ENCODE data around the gene RFLNA. TPM values are rescaled to one million over a fixed set of nuclear protein-coding genes. Genes with fewer than 3 reads are reported as not detected.

The RFLNA gene
- total and polyA plus RNA-seq, 9 donors: 0.72 to 8.7 (median 3.3) TPM

GRCh38 chr12:124252964-124253363 lies 41.9 kb upstream of the RFLNA start:
- Histone ChIP-seq H3K27ac (no peak overlapping the region), H3K4me3 (no peak overlapping the region), H3K36me3 (no peaks in the 10 kb centered on the region), H3K9me3 (no peaks in the 10 kb centered on the region), H3K4me1 (ENCODE audit: insufficient read depth) (no peaks in the 10 kb centered on the region), H3K27me3 (no peaks in the 10 kb centered on the region)
- DNase-seq: no peak
- WGBS, 3 donors: 95 to 97% (median 96%) methylated on average over 6 of the region's 6 CpGs
- TF ChIP-seq POLR2A (IDR thresholded peaks at IDR 0.05): no peak
- TF ChIP-seq CTCF (IDR thresholded peaks at IDR 0.05): no peak
- intact Hi-C loops (cut with DNase I): no loop called here

DNA sequence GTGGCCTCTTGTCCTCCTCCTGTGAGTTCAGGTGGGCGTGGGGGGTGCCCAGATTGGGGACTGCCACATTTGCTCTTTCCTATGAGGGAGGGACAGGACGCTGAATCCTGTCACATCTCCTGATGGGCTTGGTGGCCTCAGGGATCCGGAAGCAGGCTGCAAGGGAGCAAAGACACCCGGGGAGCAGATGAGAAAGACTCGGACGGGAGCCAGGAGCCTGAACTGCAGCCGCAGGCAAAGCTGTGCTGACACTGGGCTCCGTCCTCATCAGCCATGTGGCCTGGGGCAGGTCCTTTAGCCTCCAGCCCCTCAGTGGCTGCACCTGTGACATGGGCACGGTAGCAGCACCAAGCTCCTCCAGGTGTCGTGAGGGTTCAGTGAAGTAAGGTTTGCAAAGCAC lies 40.8 kb upstream of the RFLNA start:
- Histone ChIP-seq H3K27ac (no peak overlapping the region), H3K27me3 (no peaks in the 10 kb centered on the region), H3K36me3 (no peaks in the 10 kb centered on the region), H3K4me3 (no peak overlapping the region), H3K9me3 (no peaks in the 10 kb centered on the region), H3K4me1 (ENCODE audit: insufficient read depth) (no peaks in the 10 kb centered on the region)
- 87 to 90% (median 89%) methylated on average over 10 of the region's 10 CpGs for WGBS, 3 donors
- no peak for DNase-seq
- no peak for TF ChIP-seq POLR2A (IDR thresholded peaks at IDR 0.05)
- TF ChIP-seq CTCF (IDR thresholded peaks at IDR 0.05): no peak
- no peak for TF ChIP-seq EP300 (IDR thresholded peaks at IDR 0.05)
- intact Hi-C loops (cut with DNase I): no loop called here

- no peak for TF ChIP-seq CTCF (IDR thresholded peaks at IDR 0.05)
- no peak for TF ChIP-seq POLR2A (IDR thresholded peaks at IDR 0.05)
- no peak for TF ChIP-seq EP300 (IDR thresholded peaks at IDR 0.05)
- intact Hi-C loops (cut with DNase I): no loop called here
- Histone ChIP-seq H3K4me1 (ENCODE audit: insufficient read depth) (no peaks in the 10 kb centered on the region), H3K4me3 (no peak overlapping the region), H3K27me3 (no peaks in the 10 kb centered on the region), H3K9me3 (no peaks in the 10 kb centered on the region), H3K36me3 (no peaks in the 10 kb centered on the region), H3K27ac (no peak overlapping the region)
- DNase-seq: no peak
- WGBS, 3 donors: 19 to 37% (median 23%) methylated on average over 23 of the region's 23 CpGs
Observed at GRCh38 chr12:124259154-124260066, 35.5 kb upstream of the RFLNA start.

DNA sequence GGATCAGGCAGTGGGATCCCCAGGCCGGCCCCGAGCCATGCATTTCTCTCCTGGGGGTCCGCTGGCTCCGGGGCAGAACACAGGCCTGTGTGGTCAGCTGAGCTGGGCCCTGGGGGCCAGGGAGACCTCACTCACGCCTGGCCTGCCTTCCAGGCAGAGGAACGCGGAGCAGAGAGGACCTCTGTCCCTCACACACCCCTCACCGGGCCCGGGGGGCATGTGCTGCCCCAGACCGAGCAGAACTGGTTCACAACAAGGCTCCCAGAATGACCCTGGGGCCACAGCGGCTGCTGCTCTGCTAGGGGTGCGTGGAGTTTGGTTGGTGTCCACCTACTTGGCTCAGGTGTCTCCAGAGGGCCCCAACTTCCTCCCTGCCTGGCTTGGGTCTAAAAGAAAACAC lies 33.0 kb upstream of the RFLNA start:
- 93 to 95% (median 94%) methylated on average over 12 of the region's 12 CpGs for whole genome bisulfite sequencing, 3 donors
- Histone ChIP-seq H3K4me3 (no peak overlapping the region), H3K36me3 (no peaks in the 10 kb centered on the region), H3K27ac (no peak overlapping the region), H3K4me1 (ENCODE audit: insufficient read depth) (no peaks in the 10 kb centered on the region), H3K9me3 (no peaks in the 10 kb centered on the region), H3K27me3 (no peaks in the 10 kb centered on the region)
- intact Hi-C loops (cut with DNase I): no loop called here
- DNase-seq: no peak
- no peak for TF ChIP-seq EP300 (IDR thresholded peaks at IDR 0.05)

GRCh38 chr12:124264089-124264795 lies 30.7 kb upstream of the RFLNA start:
- intact Hi-C loops (cut with DNase I): no loop called here
- 86 to 93% (median 91%) methylated on average over 10 of the region's 10 CpGs for WGBS, 3 donors

More at GRCh38 chr12:124264089-124264795, 30.7 kb upstream of the RFLNA start:
- DNase-seq: no peak
- TF ChIP-seq EP300 (IDR thresholded peaks at IDR 0.05) (no peak), CTCF (IDR thresholded peaks at IDR 0.05) (no peak), POLR2A (IDR thresholded peaks at IDR 0.05) (no peak)
- H3K9me3 ChIP-seq: no peaks in the 10 kb centered on the region
- H3K27ac ChIP-seq: no peak overlapping the region
- no peaks in the 10 kb centered on the region for H3K36me3 ChIP-seq
- no peak overlapping the region for H3K4me3 ChIP-seq
- H3K4me1 ChIP-seq (ENCODE audit: insufficient read depth): no peaks in the 10 kb centered on the region
- H3K27me3 ChIP-seq: no peaks in the 10 kb centered on the region
